HCT116 (cell line): Measurements from ENCODE around the gene ZNF784. TPM values are rescaled to one million over a fixed set of nuclear protein-coding genes. Genes with fewer than 3 reads are reported as not detected.

Source experiments
- ATAC-seq: fragments of 200-7000 bp; cut with Tn5 transposase; 2 replicates; pipeline ENCODE4 v1.9.1; 2020; ENCODE audit warnings: mild to moderate bottlenecking, moderate library complexity
- BruUV-seq: library from RNA; stranded (reverse); fragments of 400-500 nt; replicated peaks from 2 replicates; lab custom pipeline; 2021; lab: Mats Ljungman, UMichigan
- CTCF ChIA-PET: fragments of 300-600 bp; sonication (Branson Sonifier 250); formaldehyde crosslinking; loops from one replicate; lab custom pipeline; 2021; ENCODE audit warnings: antibody characterized with exemption; lab: Charles Lee
- POLR2A ChIA-PET: fragments of 300-600, 350-600 bp; sonication (Branson Sonifier 250); formaldehyde crosslinking; loops from one replicate; lab custom pipeline; 2021; ENCODE audit warnings: antibody characterized with exemption; lab: Charles Lee
- RAD21 ChIA-PET, 2 experiments: fragments of 300-600 bp; sonication (Branson Sonifier 250); formaldehyde crosslinking; loops; one replicate each; lab custom pipeline; 2023; ENCODE audit warnings: low total read pairs in 2 of 2; ENCODE audit not compliant: uncharacterized antibody in 2 of 2, unreplicated experiment in 2 of 2, low non-redundant PET in 1 of 2; lab: Charles Lee
- DNase-seq: peaks from one replicate; pipeline ENCODE4 v3.0.0-alpha.2; 2010; ENCODE audit warnings: low read depth, low spot score
- H2AFZ ChIP-seq: fragments of 200-600 bp; shearing (Covaris generic), sonication (generic); 2 replicates; pipeline ENCODE4 v1.6.1; 2017; ENCODE audit warnings: low read depth, mixed run types, mixed read lengths, antibody characterized with exemption, low read length; ENCODE audit not compliant: poor library complexity, severe bottlenecking
- H3K27ac ChIP-seq: 2 replicates; pipeline ENCODE4 v1.5.1; 2012; ENCODE audit warnings: low read depth, low read length
- H3K27me3 ChIP-seq: fragments of 200-600 bp; sonication (generic); 2 replicates; pipeline ENCODE4 v1.6.1; 2016; ENCODE audit warnings: mixed run types, low read length, mixed read lengths; ENCODE audit not compliant: insufficient read depth
- H3K36me3 ChIP-seq, 2 experiments: fragments of 200-500 bp in 1 of 2; fragments of 200-600 bp in 1 of 2; sonication (Bioruptor generic) in 1 of 2; sonication (generic) in 1 of 2; 2 replicates each; pipeline versions ENCODE4 v1.5.1 to v1.6.1; 2014 to 2016; ENCODE audit warnings: low read length in 2 of 2, inconsistent platforms in 1 of 2, mixed read lengths in 1 of 2, mixed run types in 1 of 2; ENCODE audit not compliant: insufficient read depth in 2 of 2, control insufficient read depth in 1 of 2
- H3K4me1 ChIP-seq, 2 experiments: fragments of 200-600 bp in 1 of 2; sonication (generic) in 1 of 2; 2 replicates each; pipeline versions ENCODE4 v1.5.1 to v1.6.1; 2012 to 2017; ENCODE audit warnings: low read length in 2 of 2, inconsistent platforms in 1 of 2, mild to moderate bottlenecking in 1 of 2, mixed read lengths in 1 of 2, mixed run types in 1 of 2, moderate library complexity in 1 of 2; ENCODE audit not compliant: insufficient read depth in 2 of 2, control insufficient read depth in 1 of 2
- H3K4me2 ChIP-seq: fragments of 200-600 bp; sonication (generic); 2 replicates; pipeline ENCODE4 v1.6.1; 2017; ENCODE audit warnings: mixed run types, low read length, mixed read lengths
- H3K4me3 ChIP-seq, 2 experiments: fragments of 200-600 bp in 1 of 2; sonication (generic) in 1 of 2; replicated peaks in 1 of 2; 2 replicates each; pipeline ENCODE4 v1.5.1; 2011 to 2016; ENCODE audit warnings: low read length in 2 of 2, control low read depth in 1 of 2, low read depth in 1 of 2, mild to moderate bottlenecking in 1 of 2, mixed read lengths in 1 of 2, mixed run types in 1 of 2
- H3K79me2 ChIP-seq: fragments of 200-600 bp; sonication (generic); 2 replicates; pipeline ENCODE4 v1.6.1; 2017; ENCODE audit warnings: mild to moderate bottlenecking, mixed run types, low read length, moderate library complexity, mixed read lengths; ENCODE audit not compliant: insufficient read depth
- H3K9ac ChIP-seq: fragments of 200-600 bp; sonication (generic); 2 replicates; pipeline ENCODE4 v1.6.1; 2016; ENCODE audit warnings: low read length, mixed read lengths
- H3K9me2 ChIP-seq: fragments of 200-600 bp; sonication (generic), shearing (Covaris generic); 2 replicates; pipeline ENCODE4 v1.6.1; 2017; ENCODE audit warnings: mixed run types, mild to moderate bottlenecking, moderate library complexity; ENCODE audit not compliant: insufficient read depth
- H3K9me3 ChIP-seq, 2 experiments: fragments of 200-500 bp in 1 of 2; fragments of 200-600 bp in 1 of 2; sonication (Bioruptor generic) in 1 of 2; sonication (generic) in 1 of 2; 2 replicates each; pipeline ENCODE4 v1.6.1; 2014 to 2017; ENCODE audit warnings: low read length in 2 of 2, mixed read lengths in 2 of 2, inconsistent platforms in 1 of 2, low read depth in 1 of 2, mild to moderate bottlenecking in 1 of 2, mixed run types in 1 of 2, moderate library complexity in 1 of 2; ENCODE audit not compliant: control insufficient read depth in 1 of 2, insufficient read depth in 1 of 2
- H4K20me1 ChIP-seq: fragments of 200-600 bp; sonication (generic), shearing (Covaris generic); 2 replicates; pipeline ENCODE4 v1.6.1; 2017; ENCODE audit warnings: mixed run types, mild to moderate bottlenecking, moderate library complexity; ENCODE audit not compliant: insufficient read depth
- POLR2AphosphoS5 ChIP-seq: IDR thresholded peaks from 2 replicates; pipeline ENCODE4 v1.6.1; 2011; ENCODE audit warnings: mild to moderate bottlenecking, low read depth, low read length, moderate library complexity
- intact Hi-C: fragments of 100-400 bp; cut with micrococcal nuclease; formaldehyde crosslinking; loops from 2 replicates; pipeline ENCODE4 v1.10.0; 2022
- total RNA-seq: library from RNA; stranded (reverse); gene quantifications from one replicate; pipeline ENCODE4 v1.2.1, GENCODE V29; 2021; ENCODE audit not compliant: unreplicated experiment
- TF ChIP-seq, protein P1 (sequence below): IDR thresholded peaks from 2 replicates; pipeline ENCODE4 v1.6.1; 2011; ENCODE audit warnings: mild to moderate bottlenecking, low read length, moderate library complexity; ENCODE audit not compliant: insufficient replicate concordance; ENCODE audit errors: extremely low read depth
- TF ChIP-seq, protein P2 (sequence below): IDR thresholded peaks from 2 replicates; pipeline ENCODE4 v1.6.1; 2012; ENCODE audit warnings: low read depth

ZNF784 gene
- total RNA-seq, 1 experiment from 2014 or later = 5.3 TPM

DNA sequence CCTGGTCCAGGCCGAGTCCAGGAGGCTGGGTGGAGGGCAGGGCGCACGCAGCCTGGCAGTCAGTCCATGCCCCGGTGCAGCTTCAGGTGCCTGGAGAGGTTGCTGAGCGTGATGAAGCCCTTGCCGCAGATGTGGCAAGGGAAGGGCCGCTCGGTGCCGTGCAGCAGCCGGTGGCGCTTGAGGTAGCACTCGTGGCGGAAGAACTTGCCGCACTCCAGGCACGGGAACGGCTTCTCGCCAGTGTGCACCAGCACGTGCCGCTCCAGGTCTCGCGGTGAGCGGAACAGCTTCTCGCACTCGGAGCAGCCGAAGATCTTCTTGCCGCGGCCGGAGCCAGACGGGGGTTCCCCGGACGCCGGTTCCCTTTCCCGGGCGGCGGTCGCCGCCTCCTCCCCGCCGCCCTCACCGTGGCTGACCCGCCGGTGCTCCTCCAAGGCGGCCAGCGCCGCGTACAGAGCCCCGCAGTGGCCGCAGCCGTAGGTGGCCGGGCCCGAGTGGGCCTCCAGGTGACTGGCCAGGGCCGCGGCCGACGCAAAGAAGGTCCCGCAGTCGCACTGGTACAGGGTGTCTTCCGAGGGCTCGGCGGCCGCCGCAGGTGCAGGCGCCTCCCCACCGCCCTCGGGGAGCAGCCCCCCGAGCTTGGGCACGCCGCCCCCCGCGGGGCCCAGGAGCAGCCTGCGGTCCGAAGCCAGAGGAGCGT, 31.8 kb downstream of the ZNF784 start:
- TF ChIP-seq POLR2AphosphoS5 = no peak
- TF ChIP-seq, protein P1, sequence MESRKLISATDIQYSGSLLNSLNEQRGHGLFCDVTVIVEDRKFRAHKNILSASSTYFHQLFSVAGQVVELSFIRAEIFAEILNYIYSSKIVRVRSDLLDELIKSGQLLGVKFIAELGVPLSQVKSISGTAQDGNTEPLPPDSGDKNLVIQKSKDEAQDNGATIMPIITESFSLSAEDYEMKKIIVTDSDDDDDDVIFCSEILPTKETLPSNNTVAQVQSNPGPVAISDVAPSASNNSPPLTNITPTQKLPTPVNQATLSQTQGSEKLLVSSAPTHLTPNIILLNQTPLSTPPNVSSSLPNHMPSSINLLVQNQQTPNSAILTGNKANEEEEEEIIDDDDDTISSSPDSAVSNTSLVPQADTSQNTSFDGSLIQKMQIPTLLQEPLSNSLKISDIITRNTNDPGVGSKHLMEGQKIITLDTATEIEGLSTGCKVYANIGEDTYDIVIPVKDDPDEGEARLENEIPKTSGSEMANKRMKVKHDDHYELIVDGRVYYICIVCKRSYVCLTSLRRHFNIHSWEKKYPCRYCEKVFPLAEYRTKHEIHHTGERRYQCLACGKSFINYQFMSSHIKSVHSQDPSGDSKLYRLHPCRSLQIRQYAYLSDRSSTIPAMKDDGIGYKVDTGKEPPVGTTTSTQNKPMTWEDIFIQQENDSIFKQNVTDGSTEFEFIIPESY = no peak
- TF ChIP-seq, protein P2, sequence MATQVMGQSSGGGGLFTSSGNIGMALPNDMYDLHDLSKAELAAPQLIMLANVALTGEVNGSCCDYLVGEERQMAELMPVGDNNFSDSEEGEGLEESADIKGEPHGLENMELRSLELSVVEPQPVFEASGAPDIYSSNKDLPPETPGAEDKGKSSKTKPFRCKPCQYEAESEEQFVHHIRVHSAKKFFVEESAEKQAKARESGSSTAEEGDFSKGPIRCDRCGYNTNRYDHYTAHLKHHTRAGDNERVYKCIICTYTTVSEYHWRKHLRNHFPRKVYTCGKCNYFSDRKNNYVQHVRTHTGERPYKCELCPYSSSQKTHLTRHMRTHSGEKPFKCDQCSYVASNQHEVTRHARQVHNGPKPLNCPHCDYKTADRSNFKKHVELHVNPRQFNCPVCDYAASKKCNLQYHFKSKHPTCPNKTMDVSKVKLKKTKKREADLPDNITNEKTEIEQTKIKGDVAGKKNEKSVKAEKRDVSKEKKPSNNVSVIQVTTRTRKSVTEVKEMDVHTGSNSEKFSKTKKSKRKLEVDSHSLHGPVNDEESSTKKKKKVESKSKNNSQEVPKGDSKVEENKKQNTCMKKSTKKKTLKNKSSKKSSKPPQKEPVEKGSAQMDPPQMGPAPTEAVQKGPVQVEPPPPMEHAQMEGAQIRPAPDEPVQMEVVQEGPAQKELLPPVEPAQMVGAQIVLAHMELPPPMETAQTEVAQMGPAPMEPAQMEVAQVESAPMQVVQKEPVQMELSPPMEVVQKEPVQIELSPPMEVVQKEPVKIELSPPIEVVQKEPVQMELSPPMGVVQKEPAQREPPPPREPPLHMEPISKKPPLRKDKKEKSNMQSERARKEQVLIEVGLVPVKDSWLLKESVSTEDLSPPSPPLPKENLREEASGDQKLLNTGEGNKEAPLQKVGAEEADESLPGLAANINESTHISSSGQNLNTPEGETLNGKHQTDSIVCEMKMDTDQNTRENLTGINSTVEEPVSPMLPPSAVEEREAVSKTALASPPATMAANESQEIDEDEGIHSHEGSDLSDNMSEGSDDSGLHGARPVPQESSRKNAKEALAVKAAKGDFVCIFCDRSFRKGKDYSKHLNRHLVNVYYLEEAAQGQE = no peak
- no peaks in the 10 kb centered on the region for H3K9me3 ChIP-seq
- peaks cover 3 to 15% of the 10 kb centered on the region in 2 experiments for H3K36me3 ChIP-seq
- no TSS peak for BruUV-seq
- no peaks in the 10 kb centered on the region for H3K27me3 ChIP-seq
- POLR2A ChIA-PET = no interaction called here
- no peak overlapping the region for H3K4me3 ChIP-seq
- no peak for ATAC-seq
- no peaks in the 10 kb centered on the region for H4K20me1 ChIP-seq
- no peaks in the 10 kb centered on the region for H3K79me2 ChIP-seq
- intact Hi-C loops = no loop called here
- H3K9me2 ChIP-seq = no peaks in the 10 kb centered on the region
- no peak overlapping the region for H3K4me2 ChIP-seq
- H3K9ac ChIP-seq = no peak overlapping the region
- no peak for DNase-seq
- H3K27ac ChIP-seq = no peak overlapping the region
- CTCF ChIA-PET = no interaction called here
- no peak overlapping the region for H2AFZ ChIP-seq
- H3K4me1 ChIP-seq = peaks cover 3 to 12% of the 10 kb centered on the region in 2 experiments; a peak in 3 of 4 replicates
- RAD21 ChIA-PET = no interaction called here
